OCI-LY1 (cell line): ENCODE measurements around the gene ZNF180.

Experiments
- H2AFZ ChIP-seq: fragments of 200-600 bp; sonication (generic), shearing (Covaris generic); 2 replicates; pipeline ENCODE4 v1.6.0; 2014; ENCODE audit warnings: antibody characterized with exemption, mild to moderate bottlenecking, low read length
- H3F3A ChIP-seq: fragments of 200-600 bp; sonication (generic), shearing (Covaris generic); 2 replicates; pipeline ENCODE4 v1.6.0; 2014; ENCODE audit warnings: mild to moderate bottlenecking, antibody characterized with exemption, low read length, moderate library complexity; ENCODE audit not compliant: insufficient read depth
- H3K27ac ChIP-seq: fragments of 200-600 bp; sonication (generic); 2 replicates; pipeline ENCODE4 v1.5.1; 2014; ENCODE audit warnings: low read length, mixed run types, mild to moderate bottlenecking, low read depth; ENCODE audit not compliant: poor library complexity, severe bottlenecking
- H3K27me3 ChIP-seq: fragments of 200-600 bp; sonication (generic); 2 replicates; pipeline ENCODE4 v1.6.0; 2014; ENCODE audit warnings: antibody characterized with exemption, mild to moderate bottlenecking, low read length, moderate library complexity; ENCODE audit not compliant: insufficient read depth
- H3K36me3 ChIP-seq: fragments of 200-600 bp; sonication (generic); 2 replicates; pipeline ENCODE4 v1.6.1; 2014; ENCODE audit warnings: mild to moderate bottlenecking, antibody characterized with exemption, low read length, moderate library complexity, mixed read lengths; ENCODE audit not compliant: insufficient read depth
- H3K4me1 ChIP-seq: fragments of 200-600 bp; sonication (generic); 2 replicates; pipeline ENCODE4 v1.5.1; 2014; ENCODE audit warnings: mild to moderate bottlenecking, low read length, moderate library complexity; ENCODE audit not compliant: insufficient read depth, severe bottlenecking
- H3K4me2 ChIP-seq: fragments of 200-600 bp; sonication (generic), shearing (Covaris generic); 2 replicates; pipeline ENCODE4 v1.6.1; 2014; ENCODE audit warnings: low read length
- H3K4me3 ChIP-seq: fragments of 200-600 bp; sonication (generic); 2 replicates; pipeline ENCODE4 v1.5.1; 2014; ENCODE audit warnings: low read length, low read depth, mild to moderate bottlenecking, mixed read lengths; ENCODE audit not compliant: poor library complexity, severe bottlenecking
- H3K79me2 ChIP-seq: fragments of 200-600 bp; shearing (Covaris generic); 2 replicates; pipeline ENCODE4 v1.6.1; 2016; ENCODE audit warnings: mixed run types, low read length, mixed read lengths; ENCODE audit not compliant: insufficient read depth
- H3K9ac ChIP-seq: fragments of 200-600 bp; sonication (generic), shearing (Covaris generic); 2 replicates; pipeline ENCODE4 v1.6.1; 2014; ENCODE audit warnings: mild to moderate bottlenecking, low read length, mixed read lengths
- H3K9me2 ChIP-seq: fragments of 200-600 bp; sonication (generic), shearing (Covaris generic); 2 replicates; pipeline ENCODE4 v1.6.1; 2014; ENCODE audit warnings: low read depth, mild to moderate bottlenecking, low read length, mixed read lengths
- H3K9me3 ChIP-seq: fragments of 200-600 bp; shearing (Covaris generic); 2 replicates; pipeline ENCODE4 v1.6.1; 2014; ENCODE audit warnings: low read length, mixed read lengths
- H4K20me1 ChIP-seq: fragments of 200-600 bp; sonication (generic), shearing (Covaris generic); 2 replicates; pipeline ENCODE4 v1.6.0; 2016; ENCODE audit warnings: mild to moderate bottlenecking, low read length; ENCODE audit not compliant: insufficient read depth
- CTCF ChIP-seq: fragments of 200-600 bp; sonication (generic), shearing (Covaris generic); IDR thresholded peaks from 2 replicates; pipeline ENCODE4 v1.5.1; 2017; ENCODE audit warnings: mild to moderate bottlenecking, antibody characterized with exemption, low read length, moderate library complexity, mixed read lengths
- EZH2 ChIP-seq: fragments of 200-600 bp; sonication (generic), shearing (Covaris generic); IDR thresholded peaks from 2 replicates; pipeline ENCODE4 v1.8.0; 2017; ENCODE audit warnings: borderline replicate concordance, mixed run types, mild to moderate bottlenecking, antibody characterized with exemption, low read length, moderate library complexity, mixed read lengths

ZNF180 gene

GRCh38 chr19:44544031-44544430, 43.7 kb upstream of the ZNF180 start:
- Histone ChIP-seq H3K9me2 (no peaks in the 10 kb centered on the region), H3F3A (no peaks in the 10 kb centered on the region), H3K27me3 (no peaks in the 10 kb centered on the region), H3K27ac (no peak overlapping the region), H3K36me3 (no peaks in the 10 kb centered on the region), H4K20me1 (no peaks in the 10 kb centered on the region), H3K4me3 (no peak overlapping the region), H2AFZ (no peak overlapping the region), H3K9ac (no peak overlapping the region), H3K4me1 (no peaks in the 10 kb centered on the region), H3K9me3 (no peaks in the 10 kb centered on the region), H3K79me2 (no peaks in the 10 kb centered on the region), H3K4me2 (no peak overlapping the region)
- TF ChIP-seq CTCF (no peak), EZH2 (no peak)

DNA sequence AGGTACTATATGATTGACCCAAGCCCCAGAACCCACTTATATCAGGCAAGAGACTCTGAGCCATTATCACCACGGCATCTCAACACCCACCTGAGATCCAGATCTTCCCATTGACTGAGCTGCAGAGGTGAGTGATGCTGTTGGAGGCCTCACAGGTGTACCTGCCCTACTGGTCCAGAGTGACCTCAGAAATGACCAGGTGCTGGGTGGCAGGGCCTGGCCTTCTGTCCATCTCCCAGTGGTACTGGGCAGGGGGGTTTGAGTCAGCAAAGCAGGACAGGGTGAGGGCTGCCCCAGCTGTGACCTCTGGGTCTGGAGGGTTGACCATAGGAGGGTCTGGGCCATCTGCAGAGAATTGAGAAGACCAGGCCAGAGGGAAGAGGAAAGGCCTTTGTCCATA, 42.3 kb upstream of the ZNF180 start:
- Histone ChIP-seq H3K27ac (no peak overlapping the region), H3K4me1 (no peaks in the 10 kb centered on the region), H3K9me3 (no peaks in the 10 kb centered on the region), H3K79me2 (no peaks in the 10 kb centered on the region), H3K4me3 (no peak overlapping the region), H3K9ac (no peak overlapping the region), H3K9me2 (no peaks in the 10 kb centered on the region), H3K4me2 (no peak overlapping the region), H3F3A (no peaks in the 10 kb centered on the region), H3K27me3 (no peaks in the 10 kb centered on the region), H4K20me1 (no peaks in the 10 kb centered on the region), H2AFZ (no peak overlapping the region), H3K36me3 (no peaks in the 10 kb centered on the region)
- TF ChIP-seq EZH2, result no peak
- no peak for TF ChIP-seq CTCF

DNA sequence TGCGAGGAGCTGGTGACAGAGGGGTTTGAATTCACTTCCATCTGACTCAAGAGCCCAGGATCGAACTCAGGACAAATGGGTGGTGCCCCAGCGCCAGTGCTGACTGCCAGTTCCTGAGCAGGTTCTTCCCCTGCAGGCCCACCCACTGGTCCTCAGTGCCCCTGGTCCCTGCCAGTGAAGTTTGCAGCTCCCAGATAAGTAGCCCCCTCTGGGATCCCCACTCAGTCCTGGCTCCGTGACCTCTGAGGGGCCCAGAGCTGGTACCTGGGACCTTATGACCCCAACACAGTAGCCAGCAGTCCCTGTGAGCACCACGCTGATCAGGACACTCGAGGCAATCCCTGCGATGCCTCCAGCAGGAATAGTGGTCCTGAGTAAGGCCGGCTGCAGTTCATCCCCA, 40.4 kb upstream of the ZNF180 start:
- Histone ChIP-seq H3K4me2 (no peak overlapping the region), H3K9ac (no peak overlapping the region), H3K9me3 (no peaks in the 10 kb centered on the region), H2AFZ (no peak overlapping the region), H3K9me2 (no peaks in the 10 kb centered on the region), H3K79me2 (no peaks in the 10 kb centered on the region), H3K36me3 (no peaks in the 10 kb centered on the region), H3K4me3 (no peak overlapping the region), H3K4me1 (no peaks in the 10 kb centered on the region), H3F3A (no peaks in the 10 kb centered on the region), H3K27me3 (no peaks in the 10 kb centered on the region), H3K27ac (no peak overlapping the region), H4K20me1 (no peaks in the 10 kb centered on the region)
- TF ChIP-seq CTCF (no peak), EZH2 (no peak)
